Measurements from ENCODE around the gene UBE2Q1. TPM values are rescaled to one million over a fixed set of nuclear protein-coding genes. Genes with fewer than 3 reads are reported as not detected.

The UBE2Q1 gene
- total and polyA plus RNA-seq, 10 donors = 25.8 to 119 (median 67.8) TPM

GRCh38 chr1:154550070-154550469, 8.4 kb downstream of the UBE2Q1 start:
- Histone ChIP-seq H3K36me3 (peaks cover 27 to 71% (median 67%) of the 10 kb centered on the region in 6 donors), H3K27me3 (replicated peaks in 1 of 7) (no peaks in the 10 kb centered on the region), H3K4me3 (no peak overlapping the region), H3K27ac (no peak overlapping the region), H3K9me3 (no peaks in the 10 kb centered on the region), H3K4me1 (peaks cover 0 to 61% (median 11%) of the 10 kb centered on the region in 6 donors)
- TF ChIP-seq POLR2AphosphoS5 (IDR thresholded peaks at IDR 0.05) (peak in 1 of 3 donors; percentile 13), CTCF (IDR thresholded peaks at IDR 0.05 in 8 of 11, conservative IDR thresholded peaks at IDR 0.05 in 3 of 11) (no peak)
- no peak for DNase-seq
- 71 to 85% (median 82%) methylated on average over 5 of the region's 5 CpGs for WGBS, 5 donors
- intact Hi-C loops (cut with DNase I; ENCODE audit: low total_unique reads) = no loop called here

- TF ChIP-seq POLR2AphosphoS5 (IDR thresholded peaks at IDR 0.05) = no peak
- TF ChIP-seq CTCF (IDR thresholded peaks at IDR 0.05 in 8 of 11, conservative IDR thresholded peaks at IDR 0.05 in 3 of 11) = no peak
- no peak for TF ChIP-seq POLR2A (IDR thresholded peaks at IDR 0.05)
- H3K4me1 ChIP-seq = peaks cover 0 to 53% (median 11%) of the 10 kb centered on the region in 6 donors
- no peaks in the 10 kb centered on the region for H3K9me3 ChIP-seq
- DNase-seq = no peak
- no peak overlapping the region for H3K4me3 ChIP-seq
- H3K36me3 ChIP-seq = peaks cover 20 to 63% (median 59%) of the 10 kb centered on the region in 6 donors
- peak overlapping the region in 2 of 8 donors; percentile 43 to 53 for H3K27ac ChIP-seq
- no peaks in the 10 kb centered on the region for H3K27me3 ChIP-seq (replicated peaks in 1 of 7)
- WGBS, 5 donors = 78 to 91% (median 87%) methylated on average over 3 of the region's 3 CpGs
- intact Hi-C loops (cut with DNase I; ENCODE audit: low total_unique reads) = loop anchor here (5.0 kb wide), 1 partner anchor 67 kb away; no protein-coding TSS in a partner anchor
Observed at GRCh38 chr1:154549202-154549770, 9.2 kb downstream of the UBE2Q1 start.

- Histone ChIP-seq H3K9me3 (no peaks in the 10 kb centered on the region), H3K27ac (peak overlapping the region in 4 of 8 donors; percentile 1 to 53 (median 40)), H3K27me3 (replicated peaks in 1 of 7) (no peaks in the 10 kb centered on the region), H3K36me3 (peaks cover 15 to 51% (median 47%) of the 10 kb centered on the region in 6 donors), H3K4me3 (no peak overlapping the region), H3K4me1 (peaks cover 0 to 41% (median 11%) of the 10 kb centered on the region in 6 donors)
- intact Hi-C loops (cut with DNase I; ENCODE audit: low total_unique reads) = loop anchor here (5.0 kb wide), 1 partner anchor 66 kb away; no protein-coding TSS in a partner anchor
- DNase-seq = peak; percentile 17
- WGBS, 5 donors = 25 to 64% (median 41%) methylated on average over 1 of the region's 1 CpG
- TF ChIP-seq CTCF (IDR thresholded peaks at IDR 0.05 in 8 of 11, conservative IDR thresholded peaks at IDR 0.05 in 3 of 11) = no peak
- TF ChIP-seq POLR2AphosphoS5 (IDR thresholded peaks at IDR 0.05) = no peak
- TF ChIP-seq POLR2A (IDR thresholded peaks at IDR 0.05) = no peak
Observed at GRCh38 chr1:154548028-154548427, 10.4 kb downstream of the UBE2Q1 start.

- Histone ChIP-seq H3K9me3 (no peaks in the 10 kb centered on the region), H3K27ac (peak overlapping the region in 3 of 8 donors; percentile 38 to 53 (median 43)), H3K27me3 (replicated peaks in 1 of 7) (no peaks in the 10 kb centered on the region), H3K36me3 (peaks cover 9 to 43% (median 38%) of the 10 kb centered on the region in 6 donors), H3K4me1 (peaks cover 0 to 36% (median 11%) of the 10 kb centered on the region in 6 donors), H3K4me3 (no peak overlapping the region)
- intact Hi-C loops (cut with DNase I; ENCODE audit: low total_unique reads) = loop anchor here (5.0 kb wide), 1 partner anchor 65 kb away; no protein-coding TSS in a partner anchor
- peak; percentile 36 for DNase-seq
- 84 to 91% (median 86%) methylated on average over 11 of the region's 11 CpGs for WGBS, 5 donors
- TF ChIP-seq POLR2A (IDR thresholded peaks at IDR 0.05) (no peak), POLR2AphosphoS5 (IDR thresholded peaks at IDR 0.05) (no peak), CTCF (IDR thresholded peaks at IDR 0.05 in 8 of 11, conservative IDR thresholded peaks at IDR 0.05 in 3 of 11) (no peak)
Observed at GRCh38 chr1:154547105-154547732, 11.2 kb downstream of the UBE2Q1 start.
